Heart right ventricle (tissue), 16 donors: ENCODE data around the gene SERPINE3. TPM values are rescaled to one million over a fixed set of nuclear protein-coding genes. Genes with fewer than 3 reads are reported as not detected.

Experiments used
- ATAC-seq, 8 donors: fragments of 200-7000 bp; cut with Tn5 transposase; one replicate each; pipeline ENCODE4 v1.9.1; 2020; ENCODE audit warnings: mild to moderate bottlenecking in 8 of 8, moderate library complexity in 8 of 8, moderate number of reproducible peaks in 1 of 8
- DNase-seq, 2 donors: peaks; one replicate each; pipeline ENCODE4 v3.0.0-alpha.2; 2020
- H3K27ac ChIP-seq, 10 donors: fragments of 200-600 bp; sonication (generic) in 2 of 10; one replicate each; pipeline versions ENCODE4 v1.5.0 to v1.8.0; 2020 to 2022; ENCODE audit warnings: mild to moderate bottlenecking in 3 of 10
- H3K27me3 ChIP-seq, 7 donors: fragments of 200-600 bp; one replicate each; pipeline ENCODE4 v1.8.0; 2021 to 2022; ENCODE audit warnings: mild to moderate bottlenecking in 2 of 7
- H3K36me3 ChIP-seq, 9 donors: fragments of 200-600 bp; sonication (generic) in 1 of 9; one replicate each; pipeline versions ENCODE4 v1.5.0 to v1.8.0; 2020 to 2022; ENCODE audit warnings: mild to moderate bottlenecking in 2 of 9
- H3K4me1 ChIP-seq, 9 donors: fragments of 200-600 bp; sonication (generic) in 1 of 9; one replicate each; pipeline versions ENCODE4 v1.5.0 to v1.8.0; 2020 to 2022; ENCODE audit warnings: mild to moderate bottlenecking in 4 of 9
- H3K4me3 ChIP-seq, 10 donors: fragments of 200-600 bp; sonication (generic) in 2 of 10; one replicate each; pipeline versions ENCODE4 v1.5.0 to v1.8.0; 2020 to 2022; ENCODE audit warnings: mild to moderate bottlenecking in 7 of 10, moderate library complexity in 2 of 10
- H3K9me3 ChIP-seq, 11 donors: fragments of 200-600 bp in 10 of 11; sonication (generic) in 2 of 11; one replicate each; pipeline versions ENCODE4 v1.5.0 to v1.8.0; 2013 to 2022; ENCODE audit warnings: mild to moderate bottlenecking in 2 of 11, control low read depth in 1 of 11, moderate library complexity in 1 of 11
- CTCF ChIP-seq, 9 donors: fragments of 200-600 bp; sonication (generic) in 2 of 9; IDR thresholded peaks; one replicate each; pipeline versions ENCODE4 v1.5.0 to v1.8.0; 2021 to 2022; ENCODE audit warnings: antibody characterized with exemption in 9 of 9, mild to moderate bottlenecking in 5 of 9, moderate library complexity in 1 of 9
- WGBS, 2 donors: extraction: QIAGEN DNeasy Blood & Tissue Kit; methylation state at CpG; one replicate each; pipeline ENCODE4 v1.1.7; 2013; ENCODE audit warnings: inconsistent platforms in 1 of 2; 5-methylcytosine and 5-hydroxymethylcytosine counted together
- intact Hi-C, 10 donors: fragments of 100-400 bp; cut with DNase I; formaldehyde crosslinking; loops; one replicate each; pipeline versions ENCODE4 v1.11.1 to v1.14.2; 2022
- polyA plus RNA-seq, 2 donors: library from polyadenylated mRNA; stranded (reverse); fragments of 200-250 nt; gene quantifications; one replicate each; pipeline ENCODE4 v1.2.3, GENCODE V29; 2013
- total RNA-seq, 10 donors: library from RNA; stranded (reverse); fragmentation: NEBNext Ultra II Directional in 3 of 10; extraction: Animal tissue kit (Norgen Biotek cat#: 25700) in 3 of 10; gene quantifications; one replicate each; pipeline versions ENCODE4 v1.2.1 to v1.2.4, GENCODE V29; 2021 to 2023
- donor health status: Arrhythmogenic right ventricular cardiomyopathy.
- donor health status: ischemic (EF 13 %, LVEDD 7.1; RV severe dilation, severe dysfunction).
- donor health status: healthy with polysubstance abuse.
- donor health status: DM: no; HTN: yes; CAD: no.
- donor health status: DM: no; HTN: no; CAD: no.
- donor health status: ischemic (EF 25% LVEDD 6.9; RV normal size, moderate dysfunction).
- donor health status: ischemic (EF 25% LVEDD 5.7; RV mildly dilated, moderate dysfunction).
- donor health status: healthy.
- donor health status: DM: yes; HTN: yes; CAD: no.
- donor health status: Ischemic cardiomyopathy.
- donor health status: ischemic (EF 35%, LVEDD 5.7; RV mildly dilated, moderate dysfunction).
- donor health status: nonischemic (EF 11% LVEDD 7.7; RV severe dilation, severe dysfunction).
- donor health status: DM: yes; HTN: yes; CAD: no.
- donor health status: PGD.
- donor health status: ischemic (EF 29% LVEDD 5.4; RV normal size, mild dysfunction).
- donor health status: nonischemic (EF 23%, LVEDD 6.1; RV moderate dilation, normal function).

Gene SERPINE3
- total and polyA plus RNA-seq, 12 donors = 0.01 TPM; not detected in 11

GRCh38 chr13:51333826-51334225, 5.7 kb upstream of the SERPINE3 start:
- intact Hi-C loops = no loop called here
- Histone ChIP-seq H3K4me1 (peaks cover 0 to 8% (median 0%) of the 10 kb centered on the region in 9 donors), H3K36me3 (no peaks in the 10 kb centered on the region), H3K9me3 (no peaks in the 10 kb centered on the region), H3K27ac (no peak overlapping the region), H3K27me3 (no peaks in the 10 kb centered on the region), H3K4me3 (no peak overlapping the region)
- no peak for TF ChIP-seq CTCF (IDR thresholded peaks at IDR 0.05)
- ATAC-seq (no peak), DNase-seq (no peak)

- no peak for ATAC-seq
- no peak for TF ChIP-seq CTCF (IDR thresholded peaks at IDR 0.05)
- H3K4me1 ChIP-seq = no peaks in the 10 kb centered on the region
These were observed 2.7 kb upstream of the SERPINE3 start for GRCh38 chr13:51336746-51337145.

GRCh38 chr13:51339952-51340732, 651 bp downstream of the SERPINE3 start:
- DNase-seq = no peak
- 77 to 80% methylated on average over 4 of the region's 4 CpGs for WGBS, 2 donors
- ATAC-seq = no peak
- Histone ChIP-seq H3K4me1 (no peaks in the 10 kb centered on the region), H3K9me3 (no peaks in the 10 kb centered on the region), H3K4me3 (no peak overlapping the region), H3K27me3 (no peaks in the 10 kb centered on the region), H3K27ac (no peak overlapping the region), H3K36me3 (no peaks in the 10 kb centered on the region)
- no peak for TF ChIP-seq CTCF (IDR thresholded peaks at IDR 0.05)
- intact Hi-C loops = no loop called here

More at GRCh38 chr13:51336746-51337145, 2.7 kb upstream of the SERPINE3 start:
- no peak overlapping the region for H3K4me3 ChIP-seq
- DNase-seq = no peak
- WGBS, 2 donors = 77 to 82% methylated on average over 5 of the region's 5 CpGs
- H3K9me3 ChIP-seq = no peaks in the 10 kb centered on the region
- intact Hi-C loops = no loop called here
- no peaks in the 10 kb centered on the region for H3K27me3 ChIP-seq
- no peak overlapping the region for H3K27ac ChIP-seq
- H3K36me3 ChIP-seq = no peaks in the 10 kb centered on the region

GRCh38 chr13:51341232-51341631, 1.7 kb downstream of the SERPINE3 start:
- ATAC-seq = no peak
- WGBS, 2 donors = 77 to 82% methylated on average over 2 of the region's 2 CpGs
- intact Hi-C loops = no loop called here

More at GRCh38 chr13:51341232-51341631, 1.7 kb downstream of the SERPINE3 start:
- no peak for DNase-seq
- H3K4me1 ChIP-seq = no peaks in the 10 kb centered on the region
- H3K27me3 ChIP-seq = no peaks in the 10 kb centered on the region
- H3K4me3 ChIP-seq = no peak overlapping the region
- no peaks in the 10 kb centered on the region for H3K36me3 ChIP-seq
- no peak for TF ChIP-seq CTCF (IDR thresholded peaks at IDR 0.05)
- H3K27ac ChIP-seq = no peak overlapping the region
- no peaks in the 10 kb centered on the region for H3K9me3 ChIP-seq
